K562 (cell line): ENCODE results near the gene AGPAT3. TPM values are rescaled to one million over a fixed set of nuclear protein-coding genes. Genes with fewer than 3 reads are reported as not detected.

Source experiments
- BACH1 ChIP-seq: fragments of 200-800 bp; sonication (Bioruptor generic); IDR thresholded peaks from 2 replicates; pipeline ENCODE4 v1.6.1; 2016; ENCODE audit warnings: missing genetic modification characterization, missing compliant biosample characterization
- CREB3 ChIP-seq: fragments of 450-650 bp; conservative IDR thresholded peaks from 2 replicates; pipeline ENCODE4 v1.6.1; 2016; ENCODE audit warnings: missing genetic modification characterization, low read depth, mild to moderate bottlenecking, missing compliant biosample characterization, moderate library complexity
- CSDE1 ChIP-seq, 2 experiments: fragments of 450-650 bp; IDR thresholded peaks; 2 replicates each; pipeline ENCODE4 v1.6.1; 2016; ENCODE audit warnings: mild to moderate bottlenecking in 1 of 2
- DDX20 ChIP-seq: fragments of 450-650 bp; IDR thresholded peaks from 2 replicates; pipeline ENCODE4 v1.6.1; 2016; ENCODE audit warnings: missing genetic modification characterization, low read depth, mild to moderate bottlenecking, missing compliant biosample characterization, moderate library complexity
- DPF2 ChIP-seq: fragments of 450-650 bp; IDR thresholded peaks from 2 replicates; pipeline ENCODE4 v1.6.1; 2016
- ELK1 ChIP-seq: sonication (generic); formaldehyde crosslinking; IDR thresholded peaks from 2 replicates; pipeline ENCODE4 v1.8.1; 2022; ENCODE audit warnings: missing genetic modification reagents
- GTF3C2 ChIP-seq: IDR thresholded peaks from 3 replicates; pipeline ENCODE4 v1.6.1; 2011; ENCODE audit warnings: borderline replicate concordance, mild to moderate bottlenecking, moderate library complexity; ENCODE audit not compliant: insufficient read length; ENCODE audit errors: extremely low read depth
- HMG20A ChIP-seq: fragments of 450-650 bp; formaldehyde crosslinking; conservative IDR thresholded peaks from 2 replicates; pipeline ENCODE4 v1.4.0; 2020; ENCODE audit warnings: mild to moderate bottlenecking, mixed read lengths
- HSF4 ChIP-seq: fragments of 250-450 bp; sonication (Bioruptor Pico); IDR thresholded peaks from 2 replicates; pipeline ENCODE4 v2.1.2; 2022; ENCODE audit warnings: mild to moderate bottlenecking, moderate library complexity, borderline replicate concordance
- MEF2A ChIP-seq: IDR thresholded peaks from 2 replicates; pipeline ENCODE4 v1.6.1; 2011; ENCODE audit warnings: low read depth, mild to moderate bottlenecking, low read length, moderate library complexity; ENCODE audit not compliant: control insufficient read depth
- MEF2D ChIP-seq: conservative IDR thresholded peaks from 2 replicates; pipeline ENCODE4 v1.6.1; 2016; ENCODE audit warnings: low read depth, missing genetic modification characterization, missing compliant biosample characterization
- NFIX ChIP-seq: fragments of 250-450 bp; sonication (Bioruptor Pico); IDR thresholded peaks from 2 replicates; pipeline ENCODE4 v1.4.0; 2020; ENCODE audit warnings: low read depth, mild to moderate bottlenecking, moderate library complexity
- NR2C1 ChIP-seq, 2 experiments: fragments of 450-650 bp; IDR thresholded peaks; 2 replicates each; pipeline ENCODE4 v1.6.1; 2017; ENCODE audit warnings: mild to moderate bottlenecking in 2 of 2, antibody characterized with exemption in 1 of 2, inconsistent platforms in 1 of 2, missing compliant biosample characterization in 1 of 2, missing genetic modification characterization in 1 of 2
- SIN3A ChIP-seq, 2 experiments: fragments of 150-350 bp in 1 of 2; IDR thresholded peaks; 2 replicates each; pipeline ENCODE4 v1.6.1; 2011 to 2016; ENCODE audit warnings: borderline replicate concordance in 2 of 2, low read depth in 2 of 2, low read length in 2 of 2, mild to moderate bottlenecking in 2 of 2, moderate library complexity in 2 of 2; ENCODE audit not compliant: control insufficient read depth in 1 of 2
- TAF7 ChIP-seq: fragments of 450-650 bp; IDR thresholded peaks from 2 replicates; pipeline ENCODE4 v1.6.1; 2016; ENCODE audit warnings: missing genetic modification characterization, missing compliant biosample characterization
- ZNF165 ChIP-seq: fragments of 250-450 bp; sonication (Bioruptor Pico); IDR thresholded peaks from 2 replicates; pipeline ENCODE4 v1.4.0; 2020; ENCODE audit warnings: borderline replicate concordance
- ZNF239 ChIP-seq: fragments of 250-450 bp; sonication (Bioruptor Pico); IDR thresholded peaks from 2 replicates; pipeline ENCODE4 v1.4.0; 2020; ENCODE audit warnings: mild to moderate bottlenecking
- ZNF311 ChIP-seq: fragments of 250-450 bp; sonication (Bioruptor Pico); IDR thresholded peaks from 2 replicates; pipeline ENCODE4 v1.4.0; 2020; ENCODE audit warnings: mild to moderate bottlenecking, moderate library complexity
- ZNF395 ChIP-seq: fragments of 200-800 bp; sonication (Bioruptor generic); IDR thresholded peaks from 2 replicates; pipeline ENCODE4 v1.6.1; 2017; ENCODE audit warnings: missing genetic modification characterization, missing compliant biosample characterization
- ZNF444 ChIP-seq: fragments of 250-450 bp; sonication (Bioruptor Pico); IDR thresholded peaks from 2 replicates; pipeline ENCODE4 v1.4.0; 2020; ENCODE audit warnings: mild to moderate bottlenecking, moderate library complexity
- ZNF445 ChIP-seq: fragments of 250-450 bp; sonication (Bioruptor Pico); IDR thresholded peaks from 2 replicates; pipeline ENCODE4 v1.4.0; 2020; ENCODE audit warnings: low read depth, mild to moderate bottlenecking, moderate library complexity
- ZNF766 ChIP-seq: fragments of 200-800 bp; sonication (Bioruptor generic); conservative IDR thresholded peaks from 2 replicates; pipeline ENCODE4 v1.6.1; 2016; ENCODE audit warnings: missing genetic modification characterization, missing compliant biosample characterization
- polyA plus RNA-seq, 8 experiments: library from polyadenylated mRNA; depleted of rRNA in 4 of 8; stranded (reverse) in 5 of 8; unstranded in 3 of 8; fragments of >200 nt; fragmentation: Nextera tagmentation in 2 of 8; fragmentation: Illumina TruSeq in 1 of 8; extraction: Ambion mirVana in 2 of 8; extraction: Trizol in 1 of 8; gene quantifications; 2 replicates each; pipeline versions ENCODE4 v1.2.1 to v1.2.3, GENCODE V29; 2011 to 2014; ENCODE audit warnings: inconsistent platforms in 1 of 8, missing spikeins in 1 of 8
- total RNA-seq, 7 experiments: library from RNA; depleted of rRNA in 6 of 7; stranded (reverse); fragments of >200 nt in 6 of 7; fragmentation: Illumina TruSeq in 2 of 7; extraction: Trizol in 2 of 7; gene quantifications; 2 replicates each; pipeline versions ENCODE4 v1.2.1 to v1.2.3, GENCODE V29; 2011 to 2021; ENCODE audit warnings: low replicate concordance in 1 of 7

The AGPAT3 gene
- total and polyA plus RNA-seq, 9 of the 15 experiments (the other 6 are each of a cell fraction or from before 2014, with no cell fraction given), result 1.5 to 88.4 (median 35.7) TPM

GRCh38 chr21:43859747-43860214 is 5.2 kb upstream of the AGPAT3 start (continued):
- no peak for TF ChIP-seq GTF3C2
- TF ChIP-seq CSDE1 (IDR thresholded peaks at IDR 0.05), result peak in 1 of 2 experiments; percentile 61; a peak in 1 of 4 replicates
- TF ChIP-seq TAF7 (tag), result peak; percentile 30; the same call in 1 of the 2 replicates
- TF ChIP-seq DDX20 (tag), result peak; percentile 32; the same call in 1 of the 2 replicates
- TF ChIP-seq HSF4 (CRISPR knock-in tag), result peak; percentile 66; the same call in 1 of the 2 replicates
- TF ChIP-seq ZNF311 (CRISPR knock-in tag), result 0 out of 2 replicates have a peak, but pooled peaks have one; percentile 46
- TF ChIP-seq MEF2D (tag), result peak; percentile 65
- 0 out of 2 replicates have a peak, but pooled peaks have one; percentile 65 for TF ChIP-seq ZNF444 (CRISPR knock-in tag)
- peak; percentile 93 for TF ChIP-seq ZNF766 (CRISPR knock-in tag)
- peak; percentile 90 for TF ChIP-seq ZNF395 (CRISPR knock-in tag)
- no peak for TF ChIP-seq ELK1 (CRISPR knock-in tag)
- TF ChIP-seq BACH1, result peak; percentile 77
- TF ChIP-seq ZNF445 (CRISPR knock-in tag), result 0 out of 2 replicates have a peak, but pooled peaks have one; percentile 29
- TF ChIP-seq CREB3 (tag), result peak; percentile 85
- 0 out of 2 replicates have a peak, but pooled peaks have one; percentile 32 for TF ChIP-seq ZNF165 (CRISPR knock-in tag)
- no peak for TF ChIP-seq SIN3A (IDR thresholded peaks at IDR 0.05; ENCODE audit: borderline replicate concordance in 2 of 2, control insufficient read depth in 1 of 2, low read depth in 2 of 2, low read length in 2 of 2)
- TF ChIP-seq ZNF239, result peak; percentile 72
- no peak for TF ChIP-seq HMG20A (CRISPR knock-in tag)
- TF ChIP-seq NFIX (CRISPR knock-in tag), result no peak
- no peak for TF ChIP-seq MEF2A
- no peak for TF ChIP-seq DPF2
- TF ChIP-seq NR2C1 (IDR thresholded peaks at IDR 0.05), result peak; percentile 87
- peak; percentile 94 for TF ChIP-seq NR2C1 (tag; IDR thresholded peaks at IDR 0.05)
